ENCODE measurements around the gene LARP4. TPM values are rescaled to one million over a fixed set of nuclear protein-coding genes. Genes with fewer than 3 reads are reported as not detected.
A peak's percentile ranks its signal among the peaks of the same experiment; 100 is the strongest.

Gene LARP4
- total and polyA plus RNA-seq, 9 of the 15 experiments (the other 6 are each of a cell fraction or from before 2014, with no cell fraction given) = 31.6 to 84.5 (median 52.4) TPM

DNA sequence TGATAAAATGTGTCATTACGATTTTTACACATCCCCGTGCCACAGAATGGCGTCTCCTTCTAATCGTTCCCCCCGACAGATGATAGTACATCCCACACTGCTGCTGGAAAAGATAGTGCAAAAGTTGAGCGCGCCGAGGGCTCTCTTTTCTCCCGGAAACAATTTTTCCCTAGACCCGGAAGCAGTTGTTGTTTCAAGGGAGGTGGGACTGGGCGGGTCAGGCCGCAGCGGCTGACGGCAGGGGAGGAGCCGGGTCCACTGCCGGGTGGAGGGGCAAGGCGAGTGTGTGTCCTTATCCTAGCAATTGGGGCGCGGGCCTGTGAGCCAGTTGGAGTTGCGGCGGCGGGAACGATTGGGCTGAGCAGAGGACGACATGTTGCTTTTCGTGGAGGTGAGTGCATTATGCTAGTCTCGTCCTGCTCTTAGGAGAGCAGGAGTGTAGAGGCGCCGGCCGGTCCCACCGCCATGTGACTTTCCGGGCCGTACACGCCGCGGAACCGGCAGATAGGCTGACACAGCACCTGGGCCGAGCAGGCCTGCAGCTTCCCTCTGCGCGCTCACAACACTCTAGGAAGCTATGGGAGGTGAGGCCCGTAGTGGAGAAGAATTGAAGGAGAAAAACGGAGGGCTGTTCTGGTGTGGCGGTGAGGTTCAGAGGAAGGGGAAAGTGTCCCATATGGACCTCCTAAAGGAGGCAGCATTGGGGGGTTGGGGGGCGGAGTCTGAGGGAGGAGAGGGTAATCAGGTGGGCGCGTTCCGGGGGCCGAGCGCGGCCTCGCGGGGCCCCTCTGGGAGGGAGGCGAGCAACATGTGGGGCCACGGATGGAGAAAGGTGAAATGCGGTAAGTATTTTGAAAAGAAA is at the start of gene LARP4 (continued):
- no peak for TF ChIP-seq ELF4 (CRISPR knock-in tag; IDR thresholded peaks at IDR 0.05)
- no peak for TF ChIP-seq U2AF2 (optimal IDR thresholded peaks at IDR 0.05; ENCODE audit: low read depth, low read length)
- TF ChIP-seq MCM5 (IDR thresholded peaks at IDR 0.05; ENCODE audit: low read depth) = no peak
- peak; percentile 87 for TF ChIP-seq DPF2 (IDR thresholded peaks at IDR 0.05)
- TF ChIP-seq ILK (tag; IDR thresholded peaks at IDR 0.05; ENCODE audit: borderline replicate concordance, low read depth) = no peak
- TF ChIP-seq CREM (IDR thresholded peaks at IDR 0.05; ENCODE audit: low read depth) = peak; percentile 53; the same call in 1 of the 2 replicates
- no peak for TF ChIP-seq EZH2 (IDR thresholded peaks at IDR 0.05; ENCODE audit: borderline replicate concordance, low read depth, low read length)
- TF ChIP-seq CXXC5 (CRISPR knock-in tag; IDR thresholded peaks at IDR 0.05) = peak; percentile 68
- TF ChIP-seq, protein P1, sequence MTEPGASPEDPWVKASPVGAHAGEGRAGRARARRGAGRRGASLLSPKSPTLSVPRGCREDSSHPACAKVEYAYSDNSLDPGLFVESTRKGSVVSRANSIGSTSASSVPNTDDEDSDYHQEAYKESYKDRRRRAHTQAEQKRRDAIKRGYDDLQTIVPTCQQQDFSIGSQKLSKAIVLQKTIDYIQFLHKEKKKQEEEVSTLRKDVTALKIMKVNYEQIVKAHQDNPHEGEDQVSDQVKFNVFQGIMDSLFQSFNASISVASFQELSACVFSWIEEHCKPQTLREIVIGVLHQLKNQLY (CRISPR knock-in tag; conservative IDR thresholded peaks at IDR 0.05) = no peak
- TF ChIP-seq HCFC1 (IDR thresholded peaks at IDR 0.05; ENCODE audit: low read depth, low read length) = peak; percentile 74
- no peak for TF ChIP-seq XRCC3 (IDR thresholded peaks at IDR 0.05)
- TF ChIP-seq ZNF124 (CRISPR knock-in tag; IDR thresholded peaks at IDR 0.05) = no peak
- TF ChIP-seq, protein P2, sequence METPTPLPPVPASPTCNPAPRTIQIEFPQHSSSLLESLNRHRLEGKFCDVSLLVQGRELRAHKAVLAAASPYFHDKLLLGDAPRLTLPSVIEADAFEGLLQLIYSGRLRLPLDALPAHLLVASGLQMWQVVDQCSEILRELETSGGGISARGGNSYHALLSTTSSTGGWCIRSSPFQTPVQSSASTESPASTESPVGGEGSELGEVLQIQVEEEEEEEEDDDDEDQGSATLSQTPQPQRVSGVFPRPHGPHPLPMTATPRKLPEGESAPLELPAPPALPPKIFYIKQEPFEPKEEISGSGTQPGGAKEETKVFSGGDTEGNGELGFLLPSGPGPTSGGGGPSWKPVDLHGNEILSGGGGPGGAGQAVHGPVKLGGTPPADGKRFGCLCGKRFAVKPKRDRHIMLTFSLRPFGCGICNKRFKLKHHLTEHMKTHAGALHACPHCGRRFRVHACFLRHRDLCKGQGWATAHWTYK (CRISPR knock-in tag; IDR thresholded peaks at IDR 0.05) = 0 out of 2 replicates have a peak, but pooled peaks have one; percentile 58
- TF ChIP-seq SIN3B (IDR thresholded peaks at IDR 0.05; ENCODE audit: low read depth) = no peak; the same call in 1 of the 2 replicates
- TF ChIP-seq ZNF121 (CRISPR knock-in tag; conservative IDR thresholded peaks at IDR 0.05) = no peak
- TF ChIP-seq TGIF2 (CRISPR knock-in tag; IDR thresholded peaks at IDR 0.05) = no peak
- TF ChIP-seq ZBTB8A (IDR thresholded peaks at IDR 0.05; ENCODE audit: partially characterized antibody) = no peak
- TF ChIP-seq TOE1 (IDR thresholded peaks at IDR 0.05; ENCODE audit: borderline replicate concordance) = peak; percentile 61
- TF ChIP-seq TOE1 (CRISPR knock-in tag; IDR thresholded peaks at IDR 0.05; ENCODE audit: borderline replicate concordance, low read depth) = 0 out of 2 replicates have a peak, but pooled peaks have one; percentile 40
- no peak for TF ChIP-seq ZNF507 (tag; conservative IDR thresholded peaks at IDR 0.05)
- TF ChIP-seq NCOA1 (IDR thresholded peaks at IDR 0.05; ENCODE audit: low read depth) = peak; percentile 72
- TF ChIP-seq ZKSCAN8 (CRISPR knock-in tag; IDR thresholded peaks at IDR 0.05) = no peak
- peak; percentile 85 for TF ChIP-seq JUND (IDR thresholded peaks at IDR 0.05; ENCODE audit: borderline replicate concordance, low read depth, low read length)
- no peak; the same call in 2 of the 3 replicates for TF ChIP-seq JUND (tag; IDR thresholded peaks at IDR 0.05; ENCODE audit: borderline replicate concordance, low read depth, low read length)
- TF ChIP-seq, protein P3, sequence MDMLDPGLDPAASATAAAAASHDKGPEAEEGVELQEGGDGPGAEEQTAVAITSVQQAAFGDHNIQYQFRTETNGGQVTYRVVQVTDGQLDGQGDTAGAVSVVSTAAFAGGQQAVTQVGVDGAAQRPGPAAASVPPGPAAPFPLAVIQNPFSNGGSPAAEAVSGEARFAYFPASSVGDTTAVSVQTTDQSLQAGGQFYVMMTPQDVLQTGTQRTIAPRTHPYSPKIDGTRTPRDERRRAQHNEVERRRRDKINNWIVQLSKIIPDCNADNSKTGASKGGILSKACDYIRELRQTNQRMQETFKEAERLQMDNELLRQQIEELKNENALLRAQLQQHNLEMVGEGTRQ (CRISPR knock-in tag; IDR thresholded peaks at IDR 0.05) = no peak; the same call in 1 of the 2 replicates
- 0 out of 2 replicates have a peak, but pooled peaks have one; percentile 7 for TF ChIP-seq BCOR (IDR thresholded peaks at IDR 0.05)
- peak; percentile 71; the same call in 1 of the 2 replicates for TF ChIP-seq TAF15 (IDR thresholded peaks at IDR 0.05; ENCODE audit: low read depth, low read length)
- TF ChIP-seq HNRNPK (IDR thresholded peaks at IDR 0.05; ENCODE audit: low read depth, low read length, poor library complexity, severe bottlenecking) = no peak
